SH-SY5Y (cell line): ENCODE results near the gene MAP3K12.

Source experiments
- GATA2 ChIP-seq: IDR thresholded peaks from 2 replicates; pipeline ENCODE4 v1.6.1; 2011; ENCODE audit warnings: mild to moderate bottlenecking, low read depth, low read length
- GATA3 ChIP-seq: IDR thresholded peaks from 2 replicates; pipeline ENCODE4 v1.6.1; 2011; ENCODE audit warnings: low read depth, mild to moderate bottlenecking, low read length, moderate library complexity

The MAP3K12 gene

GRCh38 chr12:53516758-53517455 lies 17.6 kb upstream of the MAP3K12 start:
- TF ChIP-seq GATA3 (no peak), GATA2 (no peak)

GRCh38 chr12:53515291-53515680 lies 16.0 kb upstream of the MAP3K12 start:
- TF ChIP-seq GATA2: no peak
- TF ChIP-seq GATA3: no peak

- no peak for TF ChIP-seq GATA2
- no peak for TF ChIP-seq GATA3
Measured at GRCh38 chr12:53514628-53515290, 15.5 kb upstream of the MAP3K12 start.

- no peak for TF ChIP-seq GATA3
- TF ChIP-seq GATA2: no peak
Measured at GRCh38 chr12:53513712-53514410, 14.6 kb upstream of the MAP3K12 start.

GRCh38 chr12:53510181-53510812 lies 11.0 kb upstream of the MAP3K12 start:
- TF ChIP-seq GATA2: no peak
- TF ChIP-seq GATA3: no peak

GRCh38 chr12:53508534-53509170 lies 9.4 kb upstream of the MAP3K12 start:
- TF ChIP-seq GATA2: no peak
- TF ChIP-seq GATA3: no peak

- TF ChIP-seq GATA2 (no peak), GATA3 (no peak)
Measured at GRCh38 chr12:53507603-53507885, 8.3 kb upstream of the MAP3K12 start.

- no peak for TF ChIP-seq GATA3
- TF ChIP-seq GATA2: no peak
Measured at GRCh38 chr12:53506881-53507602, 7.8 kb upstream of the MAP3K12 start, which contains the start of gene NPFF. Gene NPFF (minus strand): TSS chr12:53507484. CDS start chr12:53507474, 10 bp downstream.

- TF ChIP-seq GATA2: no peak
- TF ChIP-seq GATA3: no peak
Measured at GRCh38 chr12:53506450-53506785, 7.2 kb upstream of the MAP3K12 start.

GRCh38 chr12:53505555-53506449 lies 6.5 kb upstream of the MAP3K12 start:
- TF ChIP-seq GATA3: no peak
- TF ChIP-seq GATA2: no peak

GRCh38 chr12:53505086-53505485 lies 5.8 kb upstream of the MAP3K12 start:
- TF ChIP-seq GATA3: no peak
- TF ChIP-seq GATA2: no peak

GRCh38 chr12:53504004-53504920 lies 5.0 kb upstream of the MAP3K12 start:
- TF ChIP-seq GATA2 (no peak), GATA3 (no peak)
